ENCODE data around the gene LAYN. TPM values are rescaled to one million over a fixed set of nuclear protein-coding genes. Genes with fewer than 3 reads are reported as not detected.

Gene LAYN
- total RNA-seq, 2 donors from 2014 or later: 0.52 to 0.67 TPM

- ATAC-seq (no peak), DNase-seq (ENCODE audit: low spot score) (no peak)
- Mint-ChIP-seq H3K9me3 (no peaks in the 10 kb centered on the region), H3K4me1 (ENCODE audit: low read depth in 2 of 2) (peaks cover 3 to 10% of the 10 kb centered on the region in 2 donors), H3K27ac (no peak overlapping the region), H3K4me3 (no peak overlapping the region), H3K27me3 (peaks cover 24 to 28% of the 10 kb centered on the region in 2 donors), H3K36me3 (no peaks in the 10 kb centered on the region)
Measured at GRCh38 chr11:111522426-111522825, 18.1 kb upstream of the LAYN start.

- no peak for DNase-seq (ENCODE audit: low spot score)
- no peak for ATAC-seq
- no peak overlapping the region for H3K27ac Mint-ChIP-seq
- no peaks in the 10 kb centered on the region for H3K36me3 Mint-ChIP-seq
- H3K4me1 Mint-ChIP-seq (ENCODE audit: low read depth in 2 of 2): peaks cover 3 to 10% of the 10 kb centered on the region in 2 donors
- peaks cover 24 to 28% of the 10 kb centered on the region in 2 donors for H3K27me3 Mint-ChIP-seq
- H3K4me3 Mint-ChIP-seq: no peak overlapping the region
- H3K9me3 Mint-ChIP-seq: no peaks in the 10 kb centered on the region
Measured at GRCh38 chr11:111523343-111523742, 17.2 kb upstream of the LAYN start.

DNA sequence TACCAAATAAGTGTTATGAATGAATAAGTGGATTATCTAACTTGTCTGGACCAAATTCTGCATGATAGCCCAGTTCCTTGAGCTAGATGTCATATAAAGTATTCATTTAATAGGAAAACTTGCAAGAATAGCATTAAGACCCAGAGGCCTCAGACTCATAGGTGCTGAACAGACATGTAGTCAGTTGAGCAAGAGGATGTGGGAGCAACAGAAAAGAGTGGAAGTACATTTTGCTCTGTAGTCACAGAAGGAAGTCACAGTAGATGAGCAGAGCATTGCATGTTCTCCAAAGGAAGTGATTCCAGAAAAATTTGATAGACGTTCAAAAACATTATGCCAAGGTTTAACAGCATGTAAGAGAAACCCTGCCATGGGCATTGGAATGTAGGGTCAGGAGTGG lies 16.5 kb upstream of the LAYN start:
- H3K4me1 Mint-ChIP-seq (ENCODE audit: low read depth in 2 of 2): peaks cover 3 to 10% of the 10 kb centered on the region in 2 donors
- H3K4me3 Mint-ChIP-seq: no peak overlapping the region
- H3K27me3 Mint-ChIP-seq: peaks cover 25 to 30% of the 10 kb centered on the region in 2 donors
- H3K36me3 Mint-ChIP-seq: no peaks in the 10 kb centered on the region
- no peaks in the 10 kb centered on the region for H3K9me3 Mint-ChIP-seq
- H3K27ac Mint-ChIP-seq: no peak overlapping the region
- DNase-seq (ENCODE audit: low spot score) (no peak), ATAC-seq (no peak)

- DNase-seq (ENCODE audit: low spot score) (no peak), ATAC-seq (no peak)
- H3K4me3 Mint-ChIP-seq: no peak overlapping the region
- peaks cover 3 to 10% of the 10 kb centered on the region in 2 donors for H3K4me1 Mint-ChIP-seq (ENCODE audit: low read depth in 2 of 2)
- no peak overlapping the region for H3K27ac Mint-ChIP-seq
- no peaks in the 10 kb centered on the region for H3K9me3 Mint-ChIP-seq
- H3K27me3 Mint-ChIP-seq: peaks cover 28 to 36% of the 10 kb centered on the region in 2 donors
- no peaks in the 10 kb centered on the region for H3K36me3 Mint-ChIP-seq
Measured at GRCh38 chr11:111525456-111525855, 15.1 kb upstream of the LAYN start.

GRCh38 chr11:111526501-111526900 lies 14.0 kb upstream of the LAYN start:
- H3K4me3 Mint-ChIP-seq: no peak overlapping the region
- no peaks in the 10 kb centered on the region for H3K9me3 Mint-ChIP-seq
- H3K4me1 Mint-ChIP-seq (ENCODE audit: low read depth in 2 of 2): peaks cover 3 to 10% of the 10 kb centered on the region in 2 donors
- ATAC-seq (peak; percentile 52 to 59), DNase-seq (ENCODE audit: low spot score) (no peak)
- H3K27me3 Mint-ChIP-seq: peaks cover 28 to 36% of the 10 kb centered on the region in 2 donors
- H3K27ac Mint-ChIP-seq: no peak overlapping the region
- H3K36me3 Mint-ChIP-seq: no peaks in the 10 kb centered on the region

GRCh38 chr11:111527279-111527678 lies 13.2 kb upstream of the LAYN start:
- Mint-ChIP-seq H3K27ac (no peak overlapping the region), H3K27me3 (peaks cover 33 to 36% of the 10 kb centered on the region in 2 donors), H3K9me3 (no peaks in the 10 kb centered on the region), H3K4me1 (ENCODE audit: low read depth in 2 of 2) (peaks cover 8 to 16% of the 10 kb centered on the region in 2 donors), H3K36me3 (no peaks in the 10 kb centered on the region), H3K4me3 (no peak overlapping the region)
- no peak for ATAC-seq
- no peak for DNase-seq (ENCODE audit: low spot score)

- Mint-ChIP-seq H3K27ac (no peak overlapping the region), H3K27me3 (peaks cover 32 to 34% of the 10 kb centered on the region in 2 donors), H3K9me3 (no peaks in the 10 kb centered on the region), H3K36me3 (no peaks in the 10 kb centered on the region), H3K4me1 (ENCODE audit: low read depth in 2 of 2) (peaks cover 9 to 16% of the 10 kb centered on the region in 2 donors), H3K4me3 (no peak overlapping the region)
- DNase-seq (ENCODE audit: low spot score) (no peak), ATAC-seq (no peak)
Measured at GRCh38 chr11:111528557-111528956, 12.0 kb upstream of the LAYN start.

DNA sequence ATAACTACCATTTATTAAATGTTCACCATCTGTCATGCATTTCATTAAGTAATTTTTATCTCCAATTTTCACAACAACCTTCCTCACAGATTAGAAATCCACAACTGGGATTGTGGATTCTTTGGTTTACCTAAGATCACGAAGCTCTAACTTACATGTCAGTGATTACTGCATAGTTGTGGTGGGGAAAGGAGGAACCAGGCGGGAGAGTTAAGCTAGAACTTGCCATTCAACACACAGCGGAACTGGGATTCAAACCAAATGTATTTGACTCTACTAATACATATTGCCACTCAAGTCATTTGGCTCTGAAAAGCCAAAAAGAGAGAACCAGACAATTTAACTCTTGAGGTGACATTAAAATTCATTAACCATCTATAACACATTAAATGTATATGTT lies 10.4 kb upstream of the LAYN start:
- no peaks in the 10 kb centered on the region for H3K9me3 Mint-ChIP-seq
- H3K27me3 Mint-ChIP-seq: peaks cover 29 to 41% of the 10 kb centered on the region in 2 donors
- no peaks in the 10 kb centered on the region for H3K36me3 Mint-ChIP-seq
- H3K4me3 Mint-ChIP-seq: no peak overlapping the region
- no peak for DNase-seq (ENCODE audit: low spot score)
- H3K4me1 Mint-ChIP-seq (ENCODE audit: low read depth in 2 of 2): peaks cover 9 to 16% of the 10 kb centered on the region in 2 donors
- no peak for ATAC-seq
- H3K27ac Mint-ChIP-seq: no peak overlapping the region

- ATAC-seq: no peak
- no peaks in the 10 kb centered on the region for H3K9me3 Mint-ChIP-seq
- H3K4me1 Mint-ChIP-seq (ENCODE audit: low read depth in 2 of 2): peaks cover 9 to 11% of the 10 kb centered on the region in 2 donors
- no peak for DNase-seq (ENCODE audit: low spot score)
- H3K4me3 Mint-ChIP-seq: no peak overlapping the region
- no peak overlapping the region for H3K27ac Mint-ChIP-seq
- no peaks in the 10 kb centered on the region for H3K36me3 Mint-ChIP-seq
- peaks cover 27 to 40% of the 10 kb centered on the region in 2 donors for H3K27me3 Mint-ChIP-seq
Measured at GRCh38 chr11:111531136-111531535, 9.4 kb upstream of the LAYN start.

- Mint-ChIP-seq H3K27ac (no peak overlapping the region), H3K27me3 (peaks cover 22 to 42% of the 10 kb centered on the region in 2 donors), H3K9me3 (no peaks in the 10 kb centered on the region), H3K4me1 (ENCODE audit: low read depth in 2 of 2) (peaks cover 6 to 7% of the 10 kb centered on the region in 2 donors), H3K4me3 (no peak overlapping the region), H3K36me3 (no peaks in the 10 kb centered on the region)
- DNase-seq (ENCODE audit: low spot score) (no peak), ATAC-seq (peak; percentile 85 to 97)
Measured at GRCh38 chr11:111531687-111532364, 8.7 kb upstream of the LAYN start.

GRCh38 chr11:111532365-111532709 lies 8.2 kb upstream of the LAYN start:
- H3K9me3 Mint-ChIP-seq: no peaks in the 10 kb centered on the region
- H3K36me3 Mint-ChIP-seq: no peaks in the 10 kb centered on the region
- H3K27ac Mint-ChIP-seq: no peak overlapping the region
- ATAC-seq: no peak
- no peak overlapping the region for H3K4me3 Mint-ChIP-seq
- no peak for DNase-seq (ENCODE audit: low spot score)
- peaks cover 24 to 47% of the 10 kb centered on the region in 2 donors for H3K27me3 Mint-ChIP-seq
- H3K4me1 Mint-ChIP-seq (ENCODE audit: low read depth in 2 of 2): peaks cover 6 to 7% of the 10 kb centered on the region in 2 donors

- H3K9me3 Mint-ChIP-seq: no peaks in the 10 kb centered on the region
- DNase-seq (ENCODE audit: low spot score) (no peak), ATAC-seq (no peak)
- H3K27ac Mint-ChIP-seq: no peak overlapping the region
- peaks cover 12 to 17% of the 10 kb centered on the region in 2 donors for H3K4me1 Mint-ChIP-seq (ENCODE audit: low read depth in 2 of 2)
- H3K4me3 Mint-ChIP-seq: no peak overlapping the region
- peaks cover 40 to 61% of the 10 kb centered on the region in 2 donors for H3K27me3 Mint-ChIP-seq
- H3K36me3 Mint-ChIP-seq: no peaks in the 10 kb centered on the region
Measured at GRCh38 chr11:111535281-111535680, 5.2 kb upstream of the LAYN start.

- Mint-ChIP-seq H3K4me3 (no peak overlapping the region), H3K27ac (no peak overlapping the region), H3K27me3 (peaks cover 41 to 68% of the 10 kb centered on the region in 2 donors), H3K36me3 (no peaks in the 10 kb centered on the region), H3K4me1 (ENCODE audit: low read depth in 2 of 2) (peaks cover 17 to 20% of the 10 kb centered on the region in 2 donors), H3K9me3 (no peaks in the 10 kb centered on the region)
- DNase-seq (ENCODE audit: low spot score) (no peak), ATAC-seq (no peak)
Measured at GRCh38 chr11:111537336-111537860, 3.1 kb upstream of the LAYN start.

DNA sequence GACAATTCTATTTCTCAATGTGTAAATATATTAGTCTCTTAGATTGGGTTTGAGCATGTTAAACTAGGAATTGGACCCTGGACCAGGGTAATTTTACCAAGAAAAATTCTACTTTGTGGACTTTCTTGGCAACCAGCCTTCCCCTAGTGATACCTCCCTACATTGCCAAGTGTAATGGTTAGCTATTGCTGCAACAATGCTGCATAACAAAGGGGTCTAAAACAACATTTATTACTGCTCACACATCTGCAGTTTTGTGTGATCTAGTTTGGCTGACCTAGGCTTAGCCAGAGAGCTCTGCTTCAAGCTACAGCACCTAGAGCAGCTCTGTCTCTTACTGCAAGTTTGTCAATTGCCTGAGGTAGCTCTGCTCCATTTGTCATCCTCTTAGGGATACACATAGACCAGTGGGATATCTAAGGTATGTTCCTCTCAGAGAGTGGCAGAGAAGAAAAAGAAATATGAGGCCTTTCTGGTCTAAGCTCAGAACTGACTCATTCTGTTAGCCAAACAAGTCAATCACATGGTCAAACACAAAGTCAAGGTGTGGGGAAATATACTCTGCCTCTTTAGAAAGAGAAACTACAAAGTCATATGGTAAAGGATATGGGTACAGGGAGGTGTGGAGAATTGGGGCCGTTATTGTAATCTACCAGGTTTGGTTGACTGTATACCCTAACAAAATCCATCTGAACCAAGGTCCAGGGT lies 2.0 kb upstream of the LAYN start:
- peak overlapping the region in 1 of 2 donors; percentile 11 for H3K27ac Mint-ChIP-seq
- ATAC-seq (peak; percentile 69 to 78), DNase-seq (ENCODE audit: low spot score) (no peak)
- H3K4me1 Mint-ChIP-seq (ENCODE audit: low read depth in 2 of 2): peaks cover 22 to 24% of the 10 kb centered on the region in 2 donors
- peak overlapping the region; percentile 20 for H3K4me3 Mint-ChIP-seq
- no peaks in the 10 kb centered on the region for H3K36me3 Mint-ChIP-seq
- H3K27me3 Mint-ChIP-seq: peaks cover 44 to 75% of the 10 kb centered on the region in 2 donors
- no peaks in the 10 kb centered on the region for H3K9me3 Mint-ChIP-seq
